NK-92 (cell line): ENCODE data around the gene SCTR.
"Not testable (repeated sequence)": the region's sequence is repeated elsewhere in the genome, so short reads cannot be mapped to it uniquely, and the experiment has no call there.

Experiments used
- DNase-seq: peaks from one replicate; lab custom pipeline; 2025; ENCODE audit not compliant: unreplicated experiment; lab: John Stamatoyannopoulos, UW

The SCTR gene

DNA sequence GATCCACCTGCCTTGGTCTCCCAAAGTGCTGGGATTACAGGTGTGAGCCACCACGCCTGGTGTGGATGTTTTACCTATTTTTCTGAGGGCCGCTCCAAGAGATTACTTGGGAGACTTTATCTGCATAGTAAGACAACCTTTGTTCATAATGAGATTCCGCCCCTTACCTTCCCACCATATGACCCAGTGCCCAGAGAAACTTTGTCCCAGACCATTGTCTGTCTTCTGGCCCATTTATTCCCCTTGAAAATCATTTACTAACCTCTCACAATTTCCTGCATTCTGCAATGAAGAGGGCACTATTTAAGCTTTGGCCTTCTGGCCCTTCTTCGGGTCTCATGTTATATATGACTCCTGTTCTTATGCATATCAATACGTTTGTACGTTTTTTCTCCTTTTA is 106.4 kb downstream of the SCTR start:
- no peak for DNase-seq

DNA sequence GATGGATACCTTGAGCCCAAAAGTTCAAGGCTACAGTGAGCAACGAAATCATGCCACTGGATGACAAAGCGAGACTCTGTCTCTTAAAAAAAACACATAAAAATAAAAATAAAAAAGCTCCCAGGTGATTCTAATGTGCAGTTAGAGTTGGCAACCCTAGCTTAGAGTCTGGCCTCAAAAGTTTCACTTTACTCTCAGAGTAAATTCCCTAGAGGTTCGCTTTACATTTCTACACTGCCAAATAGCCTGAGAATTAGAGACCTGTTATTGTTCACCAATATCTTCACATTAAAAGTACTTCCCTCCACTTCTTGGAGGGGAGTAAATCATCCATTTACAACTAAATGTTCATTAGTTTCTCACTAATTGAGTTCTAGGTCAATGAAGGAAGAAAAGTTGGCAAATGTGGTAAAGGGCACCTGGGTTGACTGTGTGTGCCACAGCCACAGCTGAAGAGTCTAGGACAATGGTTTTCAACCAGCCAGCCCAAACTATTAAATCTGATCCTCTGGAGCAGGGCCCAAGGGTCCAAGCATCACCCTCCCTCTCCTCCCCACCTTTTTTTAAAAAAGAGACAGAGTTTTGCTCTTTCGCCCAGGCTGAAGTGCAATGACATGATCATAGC is 107.9 kb downstream of the SCTR start:
- no peak for DNase-seq

DNA sequence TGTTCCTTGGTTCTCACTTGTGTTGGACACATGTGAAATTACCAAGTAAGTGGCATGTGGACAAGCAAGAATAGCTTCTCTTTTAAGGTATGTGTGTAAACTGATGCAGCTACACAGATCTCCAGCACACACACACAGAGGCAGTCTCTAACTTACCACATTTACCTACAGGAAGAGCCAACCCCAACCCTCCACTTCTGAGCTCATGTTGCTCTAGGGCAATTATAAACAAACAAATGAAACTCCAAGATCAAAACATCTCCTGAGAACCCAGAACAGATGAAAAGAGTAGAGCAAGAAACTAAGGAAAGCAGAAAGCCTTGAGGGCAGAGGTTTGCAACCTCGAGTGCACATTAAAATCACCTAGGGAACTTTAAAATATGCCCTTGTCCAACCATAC is 108.7 kb downstream of the SCTR start:
- no peak for DNase-seq

DNA sequence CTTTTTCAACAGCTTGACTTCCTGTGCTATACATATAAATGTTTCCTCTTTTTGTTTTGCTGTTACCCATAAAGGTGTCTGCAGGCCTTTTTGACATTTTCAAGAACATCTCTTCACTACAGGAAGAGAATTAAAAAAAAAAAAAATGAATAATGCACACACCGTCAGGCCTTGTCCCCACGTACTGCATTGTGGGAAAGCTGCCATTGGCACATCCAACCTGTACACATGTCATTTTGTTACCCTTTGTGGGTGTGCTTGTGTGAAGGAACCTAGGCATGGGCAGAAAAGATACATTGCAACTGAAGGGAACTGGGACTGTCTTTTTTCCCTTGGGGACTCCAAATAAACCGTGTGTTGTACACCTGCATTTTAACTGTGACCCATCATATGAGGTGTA is 109.4 kb downstream of the SCTR start:
- DNase-seq, result no peak

DNA sequence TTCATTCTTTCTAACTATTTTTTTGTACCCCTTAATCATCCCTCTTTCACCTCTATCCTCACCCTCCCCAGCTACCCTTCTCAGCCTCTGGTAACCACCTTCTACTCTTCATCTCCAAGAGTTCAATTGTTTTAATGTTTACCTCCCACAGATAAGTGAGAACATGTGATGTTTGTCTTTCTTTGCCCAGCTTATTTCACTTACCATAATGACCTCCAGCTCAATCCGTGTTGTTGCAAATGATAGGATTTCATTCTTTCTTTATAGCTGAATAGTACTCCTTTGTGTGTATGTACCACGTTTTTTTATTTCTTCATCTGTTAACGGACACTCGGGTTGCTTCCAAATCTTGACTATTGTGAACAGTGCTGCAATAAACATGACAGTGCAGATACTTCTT is 114.8 kb downstream of the SCTR start:
- no peak for DNase-seq

DNA sequence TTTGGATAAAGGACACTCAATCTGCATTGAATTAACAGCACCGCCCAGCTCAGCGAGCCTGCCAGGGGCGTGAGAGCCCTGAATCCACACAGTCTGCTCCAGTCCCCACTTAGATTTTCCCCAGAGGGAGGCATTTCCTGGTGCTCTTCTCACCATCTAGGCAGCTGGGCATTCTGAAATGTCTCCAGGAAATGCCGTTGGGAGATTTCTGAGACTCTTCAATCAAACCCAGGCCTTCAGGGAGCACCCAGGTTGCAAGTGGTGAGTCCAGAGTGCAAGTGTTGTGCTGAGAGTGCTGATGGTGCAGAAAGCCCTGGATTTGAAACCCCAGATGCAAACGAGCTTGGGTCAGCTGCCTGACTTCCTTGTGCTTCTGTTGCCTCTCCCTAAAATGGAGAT is 116.1 kb downstream of the SCTR start:
- no peak for DNase-seq

DNA sequence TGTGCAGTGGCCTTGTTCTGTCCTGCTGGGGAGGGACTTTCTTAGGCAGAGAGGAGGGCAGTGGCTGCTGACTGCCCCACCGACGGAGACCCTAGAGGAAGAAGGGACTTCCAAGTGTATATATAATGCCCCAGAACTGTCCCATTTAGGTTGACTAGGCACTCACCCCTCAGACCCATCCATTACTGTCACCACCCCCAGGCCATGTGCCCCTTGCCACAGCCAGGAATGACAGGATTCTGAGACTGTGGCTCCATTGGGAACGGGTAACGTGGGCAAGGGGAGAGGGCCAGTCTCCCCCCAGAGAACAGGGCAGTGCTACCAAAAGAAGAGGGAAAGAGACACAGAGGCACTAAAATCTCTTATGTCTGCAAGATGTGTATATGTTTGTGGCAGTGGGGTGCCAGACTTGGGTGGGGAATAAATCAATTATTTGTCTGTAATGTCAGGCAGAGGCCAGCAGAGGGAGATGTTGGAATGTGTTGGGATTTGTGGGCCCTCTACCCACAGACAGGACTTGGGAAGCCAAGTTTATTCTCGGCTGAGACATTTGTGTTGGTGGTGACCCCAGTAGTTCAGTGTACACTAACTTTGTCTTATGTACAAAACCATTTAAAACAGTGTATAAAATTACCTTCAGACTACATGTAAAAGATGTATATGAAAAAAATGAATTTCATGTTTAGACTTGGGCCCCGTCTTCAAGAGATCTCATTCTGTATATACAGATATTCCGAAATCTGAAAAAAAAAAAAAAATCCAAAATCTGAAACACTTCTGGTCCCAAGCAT is 116.7 kb downstream of the SCTR start:
- no peak for DNase-seq

DNA sequence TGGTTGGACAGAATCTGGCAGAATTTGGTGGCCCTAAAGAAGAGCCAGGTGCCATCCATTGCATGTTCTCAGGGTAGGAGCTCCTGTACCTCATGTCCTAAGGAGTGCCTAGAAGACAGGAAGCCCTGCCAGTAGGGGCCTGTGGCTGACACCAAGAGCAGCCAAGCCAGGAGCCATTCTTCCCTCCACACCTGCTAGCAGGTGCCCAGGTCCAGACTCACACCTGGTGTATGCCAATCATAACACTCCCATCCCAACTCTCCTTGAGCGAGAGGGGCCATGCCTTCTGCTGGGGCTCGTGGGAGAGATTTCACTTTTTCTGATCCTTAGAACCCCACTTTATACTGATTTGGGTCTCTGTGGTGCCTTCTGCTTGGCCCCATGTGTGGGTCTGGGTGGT is 119.1 kb downstream of the SCTR start:
- DNase-seq, result no peak

DNA sequence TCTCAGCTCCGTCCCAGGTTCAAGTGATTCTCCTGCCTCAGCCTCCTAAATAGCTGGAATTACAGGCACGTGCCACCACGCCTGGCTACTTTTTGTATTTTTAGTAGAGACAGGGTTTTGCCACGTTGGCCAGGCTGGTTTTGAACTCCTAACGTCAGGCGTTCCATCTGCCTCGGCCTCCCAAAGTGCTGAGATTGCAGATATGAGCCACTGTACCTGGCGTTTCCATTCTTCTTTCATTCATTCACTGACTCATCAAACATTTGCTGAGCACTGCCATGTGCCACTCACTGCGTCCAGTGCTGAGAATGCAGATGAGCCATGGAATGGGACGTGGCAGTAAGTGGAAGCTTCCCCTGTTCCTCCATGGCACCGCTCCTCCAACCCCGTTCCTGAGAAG is 120.7 kb downstream of the SCTR start:
- DNase-seq, result not testable (repeated sequence)

DNA sequence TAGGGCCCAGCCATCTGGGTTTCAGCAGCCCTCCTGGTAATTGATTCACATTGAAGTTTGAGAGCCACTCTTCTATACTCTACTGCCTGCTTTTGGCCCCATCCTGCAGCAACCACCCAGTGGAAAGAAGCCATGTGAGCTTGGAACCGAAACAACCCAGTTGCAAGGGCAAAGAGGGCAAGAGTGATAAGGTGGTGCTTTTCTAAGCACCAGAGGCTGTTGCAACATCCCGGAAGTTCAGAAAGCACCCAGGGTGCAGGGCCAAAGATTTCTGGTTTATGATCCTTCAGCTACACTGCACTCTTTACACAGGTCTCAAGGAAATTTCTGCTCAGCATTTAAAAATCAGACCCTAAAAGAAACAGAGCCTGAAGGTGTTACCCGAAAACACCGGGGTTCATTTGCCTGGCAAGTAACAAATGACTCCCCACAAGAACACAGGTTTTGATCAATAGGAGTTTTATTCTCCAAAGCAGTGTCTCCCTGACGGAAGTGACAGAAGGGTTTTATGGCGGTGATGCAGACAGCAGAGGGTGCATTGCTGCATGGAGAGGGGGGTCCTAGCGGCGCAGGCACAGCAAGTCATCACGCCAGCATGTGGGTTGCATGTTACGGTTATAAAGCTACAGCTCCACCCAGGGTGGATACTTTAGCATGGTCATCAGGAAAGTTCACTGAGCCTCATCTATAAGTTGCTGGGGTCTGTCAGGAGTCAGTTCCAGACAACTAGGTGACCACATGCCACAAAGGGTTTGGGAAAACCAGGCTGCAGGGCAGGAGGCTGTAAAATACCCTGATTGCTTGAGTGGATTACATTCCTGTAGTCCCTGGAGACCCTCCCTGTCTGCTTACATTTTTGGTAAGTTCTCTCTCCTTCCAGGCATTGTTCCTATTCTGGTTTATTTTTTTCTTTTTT is 121.4 kb downstream of the SCTR start:
- DNase-seq, result no peak

DNA sequence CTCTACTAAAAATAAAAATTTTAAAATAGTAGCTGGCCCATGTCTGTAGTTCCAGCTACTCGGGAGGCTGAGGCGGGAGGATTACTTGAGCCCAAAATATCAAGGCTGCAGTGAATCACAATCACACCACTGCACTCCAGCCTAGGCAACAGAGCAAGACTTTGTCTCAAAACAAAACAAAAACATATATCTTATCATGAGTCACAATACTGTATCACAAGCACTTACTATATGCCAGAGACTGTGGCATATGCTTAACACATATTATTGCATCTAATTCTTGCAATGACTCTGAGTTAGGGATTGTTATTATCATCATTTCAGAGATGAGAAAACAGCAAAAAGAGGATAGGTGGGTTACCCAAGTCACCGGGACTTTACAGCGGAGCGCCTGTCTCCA is 122.2 kb downstream of the SCTR start:
- no peak for DNase-seq

DNA sequence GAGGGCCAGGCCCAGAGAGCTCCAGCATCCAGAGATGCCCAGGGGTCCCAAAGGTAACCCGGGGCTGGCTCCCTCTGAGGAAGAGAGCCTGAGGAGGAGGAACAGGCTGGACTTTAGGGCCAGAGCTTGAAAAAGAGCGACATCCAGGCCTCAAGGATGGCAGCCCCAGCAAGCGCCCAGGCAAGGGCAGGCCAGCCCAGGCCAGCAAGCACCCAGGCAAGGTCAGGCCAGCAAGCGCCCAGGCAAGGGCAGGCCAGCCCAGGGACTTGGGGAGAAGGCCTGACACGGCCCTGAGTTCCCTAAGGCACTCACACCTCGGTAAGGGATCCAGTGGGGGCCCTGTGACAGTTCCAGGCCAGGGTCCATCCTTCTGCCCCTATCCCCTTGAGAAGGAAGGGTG is 127.1 kb downstream of the SCTR start:
- no peak for DNase-seq

DNA sequence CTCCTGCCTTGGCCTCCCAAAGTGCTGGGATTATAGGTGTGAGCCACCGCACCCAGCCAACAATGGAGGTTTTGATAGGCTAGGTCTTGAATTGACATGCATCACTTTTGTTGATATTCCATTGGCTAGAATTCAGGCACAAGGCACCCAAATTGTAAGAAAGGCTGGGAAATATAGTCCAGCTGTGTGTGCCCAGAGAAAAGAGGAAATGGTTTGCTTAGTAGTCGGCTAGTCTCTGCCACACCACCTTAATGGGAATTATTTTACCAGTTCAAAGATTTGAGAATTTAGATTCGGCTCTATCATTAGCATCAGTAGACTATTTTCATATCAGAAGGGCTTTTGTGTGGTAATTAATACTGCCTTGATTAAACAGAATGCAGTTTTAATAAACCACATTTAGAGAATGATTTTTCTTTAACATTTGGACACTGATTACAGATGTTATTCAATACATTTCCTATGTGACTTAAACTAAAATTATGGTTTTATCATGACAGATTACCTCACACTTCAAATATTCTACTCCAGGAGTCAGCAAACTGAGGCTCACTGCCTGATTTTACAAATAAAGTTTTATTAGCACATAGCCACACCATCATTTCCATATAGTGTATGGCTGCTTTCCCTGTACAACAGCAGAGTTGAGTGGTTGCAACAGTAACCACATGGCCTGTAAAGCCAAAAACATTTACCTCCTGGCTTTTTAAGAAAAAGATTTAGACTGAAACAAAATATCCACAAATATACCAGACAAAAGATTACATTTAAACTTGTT is 130.1 kb downstream of the SCTR start:
- no peak for DNase-seq
